Heart right ventricle (tissue), 16 donors: ENCODE results near the gene KLF17. TPM values are rescaled to one million over a fixed set of nuclear protein-coding genes. Genes with fewer than 3 reads are reported as not detected.
A peak's percentile ranks its signal among the peaks of the same experiment; 100 is the strongest.

ENCODE experiments used
- ATAC-seq, 8 donors: fragments of 200-7000 bp; cut with Tn5 transposase; one replicate each; pipeline ENCODE4 v1.9.1; 2020; ENCODE audit warnings: mild to moderate bottlenecking in 8 of 8, moderate library complexity in 8 of 8, moderate number of reproducible peaks in 1 of 8
- DNase-seq, 2 donors: peaks; one replicate each; pipeline ENCODE4 v3.0.0-alpha.2; 2020
- H3K27ac ChIP-seq, 10 donors: fragments of 200-600 bp; sonication (generic) in 2 of 10; one replicate each; pipeline versions ENCODE4 v1.5.0 to v1.8.0; 2020 to 2022; ENCODE audit warnings: mild to moderate bottlenecking in 3 of 10
- H3K27me3 ChIP-seq, 7 donors: fragments of 200-600 bp; one replicate each; pipeline ENCODE4 v1.8.0; 2021 to 2022; ENCODE audit warnings: mild to moderate bottlenecking in 2 of 7
- H3K36me3 ChIP-seq, 9 donors: fragments of 200-600 bp; sonication (generic) in 1 of 9; one replicate each; pipeline versions ENCODE4 v1.5.0 to v1.8.0; 2020 to 2022; ENCODE audit warnings: mild to moderate bottlenecking in 2 of 9
- H3K4me1 ChIP-seq, 9 donors: fragments of 200-600 bp; sonication (generic) in 1 of 9; one replicate each; pipeline versions ENCODE4 v1.5.0 to v1.8.0; 2020 to 2022; ENCODE audit warnings: mild to moderate bottlenecking in 4 of 9
- H3K4me3 ChIP-seq, 10 donors: fragments of 200-600 bp; sonication (generic) in 2 of 10; one replicate each; pipeline versions ENCODE4 v1.5.0 to v1.8.0; 2020 to 2022; ENCODE audit warnings: mild to moderate bottlenecking in 7 of 10, moderate library complexity in 2 of 10
- H3K9me3 ChIP-seq, 11 donors: fragments of 200-600 bp in 10 of 11; sonication (generic) in 2 of 11; one replicate each; pipeline versions ENCODE4 v1.5.0 to v1.8.0; 2013 to 2022; ENCODE audit warnings: mild to moderate bottlenecking in 2 of 11, control low read depth in 1 of 11, moderate library complexity in 1 of 11
- WGBS, 2 donors: extraction: QIAGEN DNeasy Blood & Tissue Kit; methylation state at CpG; one replicate each; pipeline ENCODE4 v1.1.7; 2013; ENCODE audit warnings: inconsistent platforms in 1 of 2; 5-methylcytosine and 5-hydroxymethylcytosine counted together
- intact Hi-C, 10 donors: fragments of 100-400 bp; cut with DNase I; formaldehyde crosslinking; loops; one replicate each; pipeline versions ENCODE4 v1.11.1 to v1.14.2; 2022
- long read RNA-seq, 3 donors: library from polyadenylated mRNA; unstranded; transcript quantifications; one replicate each; pipeline ENCODE4 v2.0.0, GENCODE V29; 2020 to 2021
- polyA plus RNA-seq, 2 donors: library from polyadenylated mRNA; stranded (reverse); fragments of 200-250 nt; gene quantifications; one replicate each; pipeline ENCODE4 v1.2.3, GENCODE V29; 2013
- total RNA-seq, 10 donors: library from RNA; stranded (reverse); fragmentation: NEBNext Ultra II Directional in 3 of 10; extraction: Animal tissue kit (Norgen Biotek cat#: 25700) in 3 of 10; gene quantifications; one replicate each; pipeline versions ENCODE4 v1.2.1 to v1.2.4, GENCODE V29; 2021 to 2023
- TF ChIP-seq, protein P1 (sequence below), 9 donors: fragments of 200-600 bp; sonication (generic) in 2 of 9; IDR thresholded peaks; one replicate each; pipeline versions ENCODE4 v1.5.0 to v1.8.0; 2021 to 2022; ENCODE audit warnings: antibody characterized with exemption in 9 of 9, mild to moderate bottlenecking in 5 of 9, moderate library complexity in 1 of 9
- donor health status: Arrhythmogenic right ventricular cardiomyopathy.
- donor health status: ischemic (EF 13 %, LVEDD 7.1; RV severe dilation, severe dysfunction).
- donor health status: healthy with polysubstance abuse.
- donor health status: DM: no; HTN: yes; CAD: no.
- donor health status: DM: no; HTN: no; CAD: no.
- donor health status: ischemic (EF 25% LVEDD 6.9; RV normal size, moderate dysfunction).
- donor health status: ischemic (EF 25% LVEDD 5.7; RV mildly dilated, moderate dysfunction).
- donor health status: healthy.
- donor health status: DM: yes; HTN: yes; CAD: no.
- donor health status: Ischemic cardiomyopathy.
- donor health status: ischemic (EF 35%, LVEDD 5.7; RV mildly dilated, moderate dysfunction).
- donor health status: nonischemic (EF 11% LVEDD 7.7; RV severe dilation, severe dysfunction).
- donor health status: DM: yes; HTN: yes; CAD: no.
- donor health status: PGD.
- donor health status: ischemic (EF 29% LVEDD 5.4; RV normal size, mild dysfunction).
- donor health status: nonischemic (EF 23%, LVEDD 6.1; RV moderate dilation, normal function).

The KLF17 gene
- under 1 TPM in 1 of 10 donors, not detected in 9; 0.12 TPM for total RNA-seq
- polyA plus RNA-seq, result under 1 TPM in 1 of 2 donors, not detected in 1; 0.01 TPM
- long read RNA-seq, donor 1, result 0 reads
- long read RNA-seq, donor 2, result 0 reads
- long read RNA-seq, donor 3, result 0 reads

DNA sequence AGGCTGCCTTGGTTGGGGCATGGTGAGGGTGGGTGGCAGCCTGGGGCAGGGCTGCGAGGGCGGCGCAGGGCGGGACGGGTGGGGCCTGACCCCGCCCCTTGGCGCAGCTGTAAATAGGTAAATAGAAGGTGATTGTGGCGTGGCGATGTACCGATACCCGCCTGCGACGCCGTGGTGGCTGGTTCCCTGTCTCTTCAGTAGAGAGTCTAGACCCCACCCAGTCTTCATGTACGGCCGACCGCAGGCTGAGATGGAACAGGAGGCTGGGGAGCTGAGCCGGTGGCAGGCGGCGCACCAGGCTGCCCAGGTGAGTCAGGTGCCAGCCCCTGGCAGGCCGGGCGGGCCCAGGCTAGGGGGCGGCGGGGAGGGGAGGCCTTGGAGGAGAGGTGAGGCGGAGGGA, at the start of gene KLF17:
Gene KLF17 (plus strand): TSS at position 140 of the 400 bp plus-strand sequence. CDS start 87 bp downstream, at position 227.
- 96 to 98% methylated on average over 22 to 25 of the region's 25 CpGs for WGBS, 2 donors
- H3K4me1 ChIP-seq, result no peaks in the 10 kb centered on the region
- ATAC-seq (no peak), DNase-seq (no peak)
- intact Hi-C loops, result no loop called here
- H3K27ac ChIP-seq, result no peak within 1 kb of the TSS
- H3K9me3 ChIP-seq, result no peaks in the 10 kb centered on the region
- no peak within 1 kb of the TSS for H3K4me3 ChIP-seq
- H3K36me3 ChIP-seq, result no peaks in the 10 kb centered on the region
- H3K27me3 ChIP-seq, result peaks cover 0 to 6% (median 0%) of the 10 kb centered on the region in 7 donors
- TF ChIP-seq, protein P1, sequence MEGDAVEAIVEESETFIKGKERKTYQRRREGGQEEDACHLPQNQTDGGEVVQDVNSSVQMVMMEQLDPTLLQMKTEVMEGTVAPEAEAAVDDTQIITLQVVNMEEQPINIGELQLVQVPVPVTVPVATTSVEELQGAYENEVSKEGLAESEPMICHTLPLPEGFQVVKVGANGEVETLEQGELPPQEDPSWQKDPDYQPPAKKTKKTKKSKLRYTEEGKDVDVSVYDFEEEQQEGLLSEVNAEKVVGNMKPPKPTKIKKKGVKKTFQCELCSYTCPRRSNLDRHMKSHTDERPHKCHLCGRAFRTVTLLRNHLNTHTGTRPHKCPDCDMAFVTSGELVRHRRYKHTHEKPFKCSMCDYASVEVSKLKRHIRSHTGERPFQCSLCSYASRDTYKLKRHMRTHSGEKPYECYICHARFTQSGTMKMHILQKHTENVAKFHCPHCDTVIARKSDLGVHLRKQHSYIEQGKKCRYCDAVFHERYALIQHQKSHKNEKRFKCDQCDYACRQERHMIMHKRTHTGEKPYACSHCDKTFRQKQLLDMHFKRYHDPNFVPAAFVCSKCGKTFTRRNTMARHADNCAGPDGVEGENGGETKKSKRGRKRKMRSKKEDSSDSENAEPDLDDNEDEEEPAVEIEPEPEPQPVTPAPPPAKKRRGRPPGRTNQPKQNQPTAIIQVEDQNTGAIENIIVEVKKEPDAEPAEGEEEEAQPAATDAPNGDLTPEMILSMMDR (IDR thresholded peaks at IDR 0.05), result no peak

DNA sequence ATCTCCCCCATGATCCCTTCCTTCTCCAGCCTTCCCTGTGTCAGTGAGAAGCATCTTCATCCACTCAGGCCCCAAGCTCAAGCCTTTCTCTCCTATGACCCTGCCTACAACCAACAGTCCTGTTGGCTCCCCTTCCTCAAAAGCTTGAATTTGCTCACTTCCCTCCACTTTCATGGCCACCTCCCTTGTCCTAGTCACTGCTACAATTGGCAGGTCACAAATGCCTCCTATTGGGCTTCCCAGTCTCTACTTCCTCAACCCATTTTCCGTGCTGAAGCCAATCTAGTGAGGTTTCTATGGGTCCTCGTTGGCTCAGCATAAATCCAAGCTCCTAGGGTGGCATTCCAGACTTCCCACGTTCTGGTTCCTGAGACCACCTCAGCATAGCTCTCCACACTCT, 47.2 kb upstream of the KLF17 start:
- H3K27me3 ChIP-seq, result peaks cover 0 to 5% (median 0%) of the 10 kb centered on the region in 7 donors
- no peaks in the 10 kb centered on the region for H3K9me3 ChIP-seq
- no peak overlapping the region for H3K4me3 ChIP-seq
- no peak for ATAC-seq
- WGBS, 2 donors, result 56 to 79% methylated on average over 3 of the region's 3 CpGs
- peaks cover 0 to 31% (median 0%) of the 10 kb centered on the region in 9 donors for H3K4me1 ChIP-seq
- intact Hi-C loops, result no loop called here
- no peaks in the 10 kb centered on the region for H3K36me3 ChIP-seq
- DNase-seq, result no peak
- H3K27ac ChIP-seq, result no peak overlapping the region
- TF ChIP-seq, protein P1 (IDR thresholded peaks at IDR 0.05), result no peak

- Histone ChIP-seq H3K9me3 (no peaks in the 10 kb centered on the region), H3K36me3 (no peaks in the 10 kb centered on the region), H3K27ac (no peak overlapping the region), H3K4me3 (no peak overlapping the region), H3K27me3 (peaks cover 0 to 5% (median 0%) of the 10 kb centered on the region in 7 donors), H3K4me1 (peaks cover 0 to 31% (median 0%) of the 10 kb centered on the region in 9 donors)
- peak in 1 of 8 donors; percentile 28 for ATAC-seq
- TF ChIP-seq, protein P1 (IDR thresholded peaks at IDR 0.05), result no peak
- intact Hi-C loops, result no loop called here
- no peak for DNase-seq
Measured at GRCh38 chr1:44072204-44072603, 46.4 kb upstream of the KLF17 start.

DNA sequence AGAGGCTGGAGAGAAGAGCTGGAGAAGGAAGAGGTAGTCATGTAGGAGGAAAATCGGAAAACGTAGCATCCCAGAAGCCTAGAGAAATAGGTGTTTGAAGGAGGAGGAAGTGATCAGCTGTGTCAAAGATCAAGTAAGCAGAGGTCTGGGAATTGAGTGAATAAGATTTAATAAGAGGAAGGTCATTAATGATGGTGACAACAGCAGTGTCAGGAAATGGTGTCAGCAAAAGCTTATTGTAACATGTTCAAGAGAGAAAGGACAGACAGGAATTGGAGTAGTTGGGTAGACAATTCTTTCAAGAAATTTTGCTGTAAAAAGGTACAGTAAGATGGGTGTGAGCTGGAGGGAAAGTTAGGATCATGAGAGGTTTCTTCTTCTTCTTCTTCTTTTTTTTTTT, 45.8 kb upstream of the KLF17 start:
- no peak overlapping the region for H3K27ac ChIP-seq
- TF ChIP-seq, protein P1 (IDR thresholded peaks at IDR 0.05), result no peak
- no peak for ATAC-seq
- intact Hi-C loops, result no loop called here
- no peak overlapping the region for H3K4me3 ChIP-seq
- DNase-seq, result no peak
- H3K27me3 ChIP-seq, result peaks cover 0 to 5% (median 0%) of the 10 kb centered on the region in 7 donors
- H3K36me3 ChIP-seq, result no peaks in the 10 kb centered on the region
- WGBS, 2 donors, result 75 to 86% methylated on average over 2 of the region's 2 CpGs
- peaks cover 0 to 31% (median 0%) of the 10 kb centered on the region in 9 donors for H3K4me1 ChIP-seq
- no peaks in the 10 kb centered on the region for H3K9me3 ChIP-seq
